ENCODE data around the gene PAK6.

Gene PAK6

GRCh38 chr15:40241269-40242212 is 2.7 kb downstream of the PAK6 start:
- no peak for DNase-seq (ENCODE audit: low read depth in 3 of 3, low spot score in 1 of 3)

GRCh38 chr15:40242213-40242599 is 3.3 kb downstream of the PAK6 start:
- no peak for DNase-seq (ENCODE audit: low read depth in 3 of 3, low spot score in 1 of 3)

- no peak for DNase-seq (ENCODE audit: low read depth in 3 of 3, low spot score in 1 of 3)
These were observed 3.7 kb downstream of the PAK6 start for GRCh38 chr15:40242601-40243000.

GRCh38 chr15:40243126-40243810 is 4.4 kb downstream of the PAK6 start:
- DNase-seq (ENCODE audit: low read depth in 3 of 3, low spot score in 1 of 3): no peak

- DNase-seq (ENCODE audit: low read depth in 3 of 3, low spot score in 1 of 3): no peak
These were observed 6.2 kb downstream of the PAK6 start for GRCh38 chr15:40244961-40245523.

GRCh38 chr15:40245666-40246450 is 7.0 kb downstream of the PAK6 start:
- no peak for DNase-seq (ENCODE audit: low read depth in 3 of 3, low spot score in 1 of 3)

GRCh38 chr15:40246496-40247280 is 7.8 kb downstream of the PAK6 start:
- no peak for DNase-seq (ENCODE audit: low read depth in 3 of 3, low spot score in 1 of 3)

- DNase-seq (ENCODE audit: low read depth in 3 of 3, low spot score in 1 of 3): no peak
These were observed 8.6 kb downstream of the PAK6 start for GRCh38 chr15:40247406-40247971.

- no peak for DNase-seq (ENCODE audit: low read depth in 3 of 3, low spot score in 1 of 3)
These were observed 9.3 kb downstream of the PAK6 start for GRCh38 chr15:40248006-40248783.

- DNase-seq (ENCODE audit: low read depth in 3 of 3, low spot score in 1 of 3): no peak
These were observed 10.8 kb downstream of the PAK6 start for GRCh38 chr15:40249477-40250303.

- no peak for DNase-seq (ENCODE audit: low read depth in 3 of 3, low spot score in 1 of 3)
These were observed 11.4 kb downstream of the PAK6 start for GRCh38 chr15:40250304-40250656.

GRCh38 chr15:40250771-40251483 is 12.1 kb downstream of the PAK6 start:
- DNase-seq (ENCODE audit: low read depth in 3 of 3, low spot score in 1 of 3): no peak

- no peak for DNase-seq (ENCODE audit: low read depth in 3 of 3, low spot score in 1 of 3)
These were observed 12.8 kb downstream of the PAK6 start for GRCh38 chr15:40251486-40252140.

GRCh38 chr15:40252141-40252437 is 13.2 kb downstream of the PAK6 start:
- DNase-seq (ENCODE audit: low read depth in 3 of 3, low spot score in 1 of 3): no peak

- DNase-seq (ENCODE audit: low read depth in 3 of 3, low spot score in 1 of 3): no peak
These were observed 13.7 kb downstream of the PAK6 start for GRCh38 chr15:40252438-40253166.

GRCh38 chr15:40253167-40253790 is 14.4 kb downstream of the PAK6 start:
- DNase-seq (ENCODE audit: low read depth in 3 of 3, low spot score in 1 of 3): no peak

- no peak for DNase-seq (ENCODE audit: low read depth in 3 of 3, low spot score in 1 of 3)
These were observed 15.6 kb downstream of the PAK6 start for GRCh38 chr15:40254452-40254851.

All from stimulated activated CD4-positive, alpha-beta T cell treated with anti-CD3 and anti-CD28 coated beads, TNF-alpha, amount 100 ng/mL, for 1 hour (primary cell).